Right lobe of liver (tissue), 4 donors: ENCODE data around the gene TMEFF2.

Experiments
- POLR2A ChIP-seq: fragments of 450-650 bp; IDR thresholded peaks from one replicate; pipeline ENCODE4 v1.6.1; 2017; ENCODE audit warnings: antibody characterized with exemption, mild to moderate bottlenecking
- TF ChIP-seq, protein P1 (sequence below), 4 donors: fragments of 200-600 bp in 3 of 4; fragments of 450-650 bp in 1 of 4; IDR thresholded peaks; one replicate each; pipeline versions ENCODE4 v1.5.1 to v1.8.0; 2016 to 2022; ENCODE audit warnings: antibody characterized with exemption in 4 of 4, mild to moderate bottlenecking in 2 of 4
- donor health status: DM: no; HTN: no; CAD: no.
- donor health status: DM: no; HTN: no; CAD: no.
- donor health status: DM: no; HTN: yes; CAD: no.

DNA sequence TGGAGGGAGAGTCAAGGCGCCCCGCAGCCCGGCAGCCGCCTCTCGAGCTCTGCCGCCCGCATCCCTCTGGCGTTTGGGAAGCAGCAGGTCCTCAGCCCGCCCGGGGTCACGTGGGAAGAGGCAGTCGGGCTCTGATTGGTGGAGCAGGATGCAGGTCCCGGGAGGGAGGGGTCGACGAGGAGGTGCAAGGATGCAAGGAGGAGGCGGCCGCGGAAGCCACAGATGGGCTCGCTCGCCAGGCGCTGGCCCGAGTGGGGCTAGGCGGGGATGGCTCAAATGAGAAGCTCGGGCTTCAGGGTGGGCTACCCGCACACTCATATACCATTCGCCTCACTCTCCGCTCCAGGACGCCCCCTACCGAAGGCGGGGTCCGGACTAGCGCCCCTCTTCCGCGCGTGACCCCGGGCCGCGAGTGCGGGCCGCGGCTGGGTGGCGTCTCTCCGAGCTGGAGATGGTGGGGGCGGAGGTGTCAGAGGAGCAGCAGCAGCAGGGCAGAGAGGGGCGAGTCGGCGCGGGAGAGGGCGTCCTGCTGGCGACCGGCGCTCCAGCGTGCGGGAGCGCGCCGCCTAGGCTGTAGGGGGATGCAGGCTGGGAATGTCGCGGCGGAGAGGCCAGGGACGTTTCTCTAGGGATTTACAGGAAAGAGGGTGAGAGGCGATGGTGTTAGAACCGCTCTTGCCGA is at the start of gene TMEFF2:
- TF ChIP-seq, protein P1, sequence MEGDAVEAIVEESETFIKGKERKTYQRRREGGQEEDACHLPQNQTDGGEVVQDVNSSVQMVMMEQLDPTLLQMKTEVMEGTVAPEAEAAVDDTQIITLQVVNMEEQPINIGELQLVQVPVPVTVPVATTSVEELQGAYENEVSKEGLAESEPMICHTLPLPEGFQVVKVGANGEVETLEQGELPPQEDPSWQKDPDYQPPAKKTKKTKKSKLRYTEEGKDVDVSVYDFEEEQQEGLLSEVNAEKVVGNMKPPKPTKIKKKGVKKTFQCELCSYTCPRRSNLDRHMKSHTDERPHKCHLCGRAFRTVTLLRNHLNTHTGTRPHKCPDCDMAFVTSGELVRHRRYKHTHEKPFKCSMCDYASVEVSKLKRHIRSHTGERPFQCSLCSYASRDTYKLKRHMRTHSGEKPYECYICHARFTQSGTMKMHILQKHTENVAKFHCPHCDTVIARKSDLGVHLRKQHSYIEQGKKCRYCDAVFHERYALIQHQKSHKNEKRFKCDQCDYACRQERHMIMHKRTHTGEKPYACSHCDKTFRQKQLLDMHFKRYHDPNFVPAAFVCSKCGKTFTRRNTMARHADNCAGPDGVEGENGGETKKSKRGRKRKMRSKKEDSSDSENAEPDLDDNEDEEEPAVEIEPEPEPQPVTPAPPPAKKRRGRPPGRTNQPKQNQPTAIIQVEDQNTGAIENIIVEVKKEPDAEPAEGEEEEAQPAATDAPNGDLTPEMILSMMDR (IDR thresholded peaks at IDR 0.05), result no peak
- TF ChIP-seq POLR2A, result no peak
